GM21528 (cell line): ENCODE measurements around the gene SMIM9.
A peak's percentile ranks its signal among the peaks of the same experiment; 100 is the strongest.
"Not testable (repeated sequence)": the region's sequence is repeated elsewhere in the genome, so short reads cannot be mapped to it uniquely, and the experiment has no call there.

Experiments used
- ATAC-seq: cut with Tn5 transposase; IDR thresholded peaks from one replicate; pipeline ENCODE4 v1.9.1; 2021; ENCODE audit warnings: mild to moderate bottlenecking, moderate library complexity; ENCODE audit not compliant: unreplicated experiment, low FRiP score

The SMIM9 gene

DNA sequence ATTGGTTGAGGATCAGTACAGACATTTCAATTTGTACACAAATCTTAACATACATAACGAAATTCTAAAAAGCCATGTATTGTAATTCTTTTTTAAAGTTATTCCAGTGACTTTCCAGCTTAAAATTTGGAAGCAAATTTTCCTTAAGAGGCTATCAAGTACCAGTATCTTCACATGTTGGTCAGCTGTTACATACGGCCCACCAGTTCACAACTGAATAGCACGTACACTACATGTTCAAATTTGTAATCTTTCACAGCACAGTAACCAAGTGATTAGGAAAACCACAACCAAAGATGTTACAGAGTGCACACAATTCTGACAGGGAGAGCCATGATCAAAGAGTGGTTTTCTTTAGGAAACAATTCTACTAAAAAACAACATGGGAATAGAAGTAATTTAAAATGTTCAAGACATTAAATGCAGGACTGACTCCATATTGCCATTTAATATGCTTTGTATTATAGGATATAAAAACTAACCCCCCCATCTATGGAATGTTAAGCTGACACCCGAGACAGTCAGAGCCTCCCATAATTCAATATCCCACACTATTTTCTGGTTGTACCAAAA lies 18.1 kb downstream of the SMIM9 start:
- not testable (repeated sequence) for ATAC-seq

- ATAC-seq, result no peak
These were observed 19.1 kb downstream of the SMIM9 start for GRCh38 chrX:154815274-154815818.

DNA sequence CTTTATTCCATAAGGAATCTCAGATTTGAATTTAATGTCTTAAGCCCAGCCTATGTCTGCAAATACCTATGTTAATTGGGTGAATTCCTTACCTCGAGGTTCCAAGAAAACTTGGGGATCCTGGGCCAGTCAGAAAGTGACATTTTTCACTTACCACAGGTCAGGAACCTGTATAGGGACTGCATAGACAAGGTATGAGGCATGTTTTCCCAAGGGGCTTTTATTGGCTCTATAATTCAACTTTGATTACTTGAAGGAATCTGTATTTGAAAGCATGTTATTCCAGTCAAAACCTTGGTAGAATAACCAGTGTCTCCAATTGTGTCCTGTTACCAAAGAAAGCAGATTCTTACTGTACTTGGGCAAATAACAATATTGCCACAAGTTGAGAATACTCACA lies 20.7 kb downstream of the SMIM9 start:
- ATAC-seq, result no peak

- ATAC-seq, result no peak
These were observed 21.9 kb downstream of the SMIM9 start for GRCh38 chrX:154812341-154813101.

- ATAC-seq, result no peak
These were observed 24.4 kb downstream of the SMIM9 start for GRCh38 chrX:154809939-154810665.

- no peak for ATAC-seq
These were observed 27.5 kb downstream of the SMIM9 start for GRCh38 chrX:154806837-154807501.

GRCh38 chrX:154805696-154806091 lies 28.8 kb downstream of the SMIM9 start:
- ATAC-seq, result no peak

DNA sequence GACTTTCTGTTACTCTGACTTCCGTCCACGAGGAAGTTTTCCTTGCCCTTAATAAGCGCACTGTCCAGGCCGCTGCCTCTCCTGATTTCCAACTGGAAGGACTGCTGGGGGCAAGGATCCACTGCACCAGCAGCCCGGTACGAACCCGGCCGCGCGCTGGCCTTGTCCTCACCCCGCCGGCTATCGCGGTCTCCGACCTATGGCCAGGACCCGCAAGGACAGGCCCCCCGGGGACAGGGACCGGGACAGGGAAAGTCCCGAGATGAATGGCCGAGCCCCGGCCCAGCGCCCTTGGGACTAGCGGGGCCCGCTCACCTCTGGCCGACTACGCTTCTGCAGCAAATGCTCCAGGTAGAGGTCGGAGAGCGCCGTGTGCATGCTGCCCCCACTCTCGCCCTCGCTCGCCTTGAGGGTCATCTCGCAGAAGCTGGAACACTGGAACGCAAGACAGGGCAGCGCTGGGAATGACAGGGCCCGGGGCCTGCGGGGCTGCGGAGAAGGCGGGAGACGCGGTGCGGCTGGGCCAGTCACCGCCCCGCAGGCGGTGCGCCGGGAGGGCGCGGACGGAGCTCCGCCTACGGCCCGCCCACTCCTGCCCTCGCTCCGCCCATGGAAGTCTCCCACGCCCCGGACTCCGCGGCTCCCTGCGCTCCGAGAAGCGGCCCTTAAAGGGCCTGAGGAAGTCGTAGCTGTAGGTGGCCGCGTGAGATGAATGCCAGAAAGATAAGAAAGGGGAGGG lies 29.3 kb downstream of the SMIM9 start, which contains the start of gene MPP1:
Gene MPP1 (minus strand): TSS at position 529 of the 739 bp plus-strand sequence. CDS start 112 bp downstream, at position 417.
- peak; percentile 97 for ATAC-seq

GRCh38 chrX:154804261-154804956 lies 30.1 kb downstream of the SMIM9 start:
- no peak for ATAC-seq

DNA sequence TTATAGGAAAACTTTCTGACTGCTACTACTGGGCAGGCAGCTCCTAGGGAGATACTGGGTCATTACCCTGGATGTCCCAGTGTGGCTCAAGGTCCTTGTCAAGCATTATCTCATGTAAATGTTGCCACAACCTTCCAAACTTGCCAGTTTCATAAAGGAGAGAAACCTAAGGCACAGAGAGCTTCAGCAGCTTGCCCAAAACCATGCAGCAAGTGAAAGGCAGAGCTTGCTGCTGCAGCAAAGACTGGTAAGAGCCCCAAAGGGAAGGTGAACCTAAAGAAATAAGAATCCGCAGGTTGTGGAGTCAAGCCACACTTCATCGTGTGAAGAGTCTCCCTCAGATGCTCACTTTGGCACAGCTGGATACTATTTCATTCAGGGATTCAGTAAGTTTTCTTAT lies 31.5 kb downstream of the SMIM9 start:
- no peak for ATAC-seq

DNA sequence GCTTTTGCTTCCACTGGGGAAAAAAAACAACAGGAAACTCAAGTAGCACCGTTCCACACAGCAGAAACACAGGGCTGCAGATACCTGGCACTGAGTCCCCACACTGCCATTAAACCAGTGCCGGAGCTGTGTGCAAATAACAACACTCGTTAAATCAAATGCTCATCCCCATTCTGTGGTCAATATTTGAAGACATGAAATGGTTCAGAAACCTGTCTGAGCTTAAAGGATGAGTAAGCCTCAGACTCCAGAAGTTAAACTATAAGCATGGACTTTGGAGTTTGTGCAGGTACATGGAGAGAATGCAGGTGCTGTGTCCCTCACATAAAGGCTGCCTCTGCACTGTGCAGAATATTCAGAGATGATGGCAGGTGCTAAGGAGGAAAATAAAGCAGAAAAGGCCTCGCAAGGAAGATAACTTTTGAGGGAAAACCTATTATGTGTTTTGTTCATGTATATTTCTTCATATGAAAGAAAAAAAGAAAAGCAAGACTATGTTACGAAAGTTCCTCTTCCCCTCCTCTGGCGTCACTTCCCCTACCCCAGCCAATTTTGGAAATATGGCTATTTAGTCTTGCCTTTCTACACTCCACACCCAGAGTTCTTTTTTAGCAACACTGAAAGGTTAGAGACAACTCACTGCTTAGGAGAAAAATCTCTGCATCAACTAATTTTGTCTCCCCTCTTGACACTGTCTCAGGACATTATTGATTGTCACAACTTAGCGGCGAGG lies 33.8 kb downstream of the SMIM9 start:
- ATAC-seq, result no peak

DNA sequence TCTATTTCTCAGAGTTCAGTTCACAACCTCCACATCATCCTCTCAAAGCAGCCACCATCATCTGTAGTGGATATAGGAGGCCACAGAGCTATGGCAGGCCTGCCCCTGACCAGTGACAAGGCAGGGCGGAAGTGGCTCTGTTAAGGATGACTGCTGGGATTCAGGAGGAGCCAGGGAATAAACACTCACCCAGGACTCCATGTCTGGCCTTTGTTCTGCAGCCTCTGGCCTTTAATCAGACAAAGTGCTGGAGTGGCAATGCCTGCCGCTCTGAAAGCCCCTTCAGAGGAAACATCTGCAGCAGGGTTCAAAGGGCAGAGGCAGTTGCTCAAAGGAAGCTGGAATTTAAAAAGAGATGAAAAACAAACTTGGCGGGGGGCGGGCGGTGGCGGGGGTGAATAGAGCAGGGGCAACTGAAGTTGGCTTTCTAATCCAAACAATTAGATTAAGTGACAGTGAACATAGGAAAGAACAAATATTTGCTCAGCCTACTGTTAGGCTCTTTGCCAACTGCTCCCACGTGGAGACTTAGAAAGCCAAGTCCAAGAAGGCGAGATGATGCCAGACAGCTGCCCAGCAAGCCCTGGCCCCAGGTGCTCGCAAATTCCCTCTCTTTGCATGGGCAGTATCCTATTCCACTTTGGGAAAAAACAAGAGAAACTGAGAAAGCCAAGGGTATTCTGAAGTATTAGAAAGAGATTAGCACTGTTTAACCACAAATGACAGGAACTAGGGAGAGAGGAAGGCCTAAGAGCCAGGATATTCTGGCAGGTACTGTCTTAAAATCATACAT lies 34.7 kb downstream of the SMIM9 start:
- no peak for ATAC-seq

DNA sequence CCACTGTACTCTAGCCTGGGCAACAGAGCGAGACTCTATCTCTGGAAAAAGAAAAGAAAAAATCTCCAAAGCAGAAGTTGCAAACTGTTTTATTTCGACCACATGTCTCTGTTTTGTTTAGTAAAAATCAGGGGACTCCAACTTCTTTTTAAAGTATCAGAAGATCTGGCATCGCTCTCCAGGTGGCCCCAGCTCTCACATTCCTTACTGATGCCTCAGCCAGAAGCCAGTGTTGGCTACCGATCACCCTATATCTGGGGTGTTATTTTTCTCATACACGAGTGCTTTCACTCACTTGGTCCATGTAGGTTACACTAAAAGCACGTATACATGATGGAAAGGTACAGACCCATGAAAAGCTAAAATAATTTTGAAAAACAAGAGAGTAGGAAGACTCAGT lies 37.5 kb downstream of the SMIM9 start:
- ATAC-seq, result no peak

- no peak for ATAC-seq
These were observed 39.4 kb downstream of the SMIM9 start for GRCh38 chrX:154795016-154795415.

DNA sequence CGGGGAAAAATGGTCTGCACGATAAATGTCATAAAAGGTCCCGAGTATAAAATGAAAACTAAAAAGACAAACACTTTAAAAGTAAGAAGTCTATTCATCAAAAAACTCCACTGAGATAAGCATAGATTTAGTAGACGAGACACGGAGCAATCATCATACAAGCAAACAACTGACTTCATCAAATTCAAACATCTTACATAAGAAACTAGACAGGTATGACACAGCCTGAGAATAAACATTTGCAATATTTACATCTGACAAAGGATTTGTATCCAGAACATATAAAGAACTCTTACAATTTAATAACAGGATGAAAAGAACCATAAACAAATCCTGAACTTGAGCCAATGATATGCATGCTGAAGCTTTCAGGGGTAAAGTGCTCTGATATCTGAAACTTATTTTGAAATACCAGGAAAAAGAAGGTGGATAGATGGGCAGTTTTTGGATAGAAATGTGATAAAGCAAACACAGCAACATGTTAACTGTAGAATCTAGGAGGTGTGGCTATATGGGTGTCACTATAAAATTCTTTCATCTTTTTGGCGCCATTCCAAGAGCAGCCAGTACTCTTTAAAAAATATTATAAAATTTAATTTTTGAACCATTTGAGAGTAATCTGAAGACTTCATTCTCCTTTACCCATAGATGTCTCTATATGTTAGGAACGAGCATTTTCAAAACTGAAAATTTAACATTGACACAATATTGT lies 41.2 kb downstream of the SMIM9 start:
- ATAC-seq, result no peak

GRCh38 chrX:154791939-154792338 lies 42.5 kb downstream of the SMIM9 start:
- ATAC-seq, result no peak

GRCh38 chrX:154791467-154791866 lies 43.0 kb downstream of the SMIM9 start:
- ATAC-seq, result no peak
